Subcutaneous adipose tissue (tissue), 4 donors: ENCODE results near the gene PLA2G1B. TPM values are rescaled to one million over a fixed set of nuclear protein-coding genes. Genes with fewer than 3 reads are reported as not detected.

Experiments
- CTCF ChIP-seq: fragments of 450-650 bp; IDR thresholded peaks from one replicate; pipeline ENCODE4 v1.5.1; 2016; ENCODE audit warnings: low read depth, mild to moderate bottlenecking, control low read depth, antibody characterized with exemption, moderate library complexity
- small RNA-seq: library from RNA; depleted of rRNA; stranded (forward); fragments of <200 nt; gene quantifications from one replicate; pipeline ENCODE3, GENCODE V24; 2016
- total RNA-seq, 4 donors: library from RNA; depleted of rRNA; stranded (reverse); fragments of >200 nt; gene quantifications; one replicate each; pipeline ENCODE4 v1.1.0, GENCODE V29; 2016

The PLA2G1B gene
- total RNA-seq, 4 donors from 2014 or later: not detected

DNA sequence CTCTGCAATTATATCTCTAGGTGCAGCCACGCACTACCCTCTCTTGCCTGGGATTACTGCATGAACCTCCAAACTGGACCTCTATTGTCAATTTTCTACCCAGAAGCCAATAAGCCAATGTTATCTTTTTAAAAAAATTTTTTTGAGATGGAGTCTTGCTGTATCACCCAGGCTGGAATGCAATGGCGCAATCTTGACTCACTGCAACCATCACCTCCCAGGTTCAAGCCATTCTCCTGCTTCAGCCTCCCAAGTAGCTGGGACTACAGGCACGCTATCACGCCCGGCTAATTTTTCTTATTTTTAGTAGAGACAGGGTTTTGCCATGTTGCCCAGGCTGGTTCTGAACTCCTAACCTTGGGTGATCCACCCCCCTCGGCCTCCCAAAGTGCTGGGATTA lies 50.8 kb downstream of the PLA2G1B start:
- TF ChIP-seq CTCF: no peak

Small RNA genes within 50 kb of the gene (small RNA-seq; reads per million reads assigned to genes)
- 1,293 reads per million, percentile 99 among the genes with 10 or more reads in this experiment for gene RNU4-1
- 2,807 reads per million, percentile 100 among the genes with 10 or more reads in this experiment for gene RNU4-2
- gene RNU6-1088P: not detected

Other genes starting within 250 kb of the PLA2G1B start
- 10 to 100 TPM; 17.5 to 28.2 (median 21.9) TPM for gene RAB35, start 211.0 kb downstream of the PLA2G1B start, total RNA-seq
- 10 to 100 TPM; 36.4 to 56.7 (median 41.6) TPM for gene GCN1, start 133.1 kb downstream of the PLA2G1B start, total RNA-seq
- 1,000 to 10,000 TPM; 1,255 to 2,927 (median 2,327) TPM for gene RPLP0, start 126.7 kb downstream of the PLA2G1B start, total RNA-seq
- 10 to 100 TPM; 54.1 to 93.1 (median 65.0) TPM for gene PXN, start 62.0 kb downstream of the PLA2G1B start, total RNA-seq
- gene RNU4-2, start 35.9 kb downstream of the PLA2G1B start, total RNA-seq: under 1 TPM; under 0.01 TPM
- under 1 TPM; under 0.01 TPM for gene RNU4-1, start 34.5 kb downstream of the PLA2G1B start, total RNA-seq
- 1 to 10 TPM in 2 of 4 donors, under 1 TPM in 2; 0.82 to 10.0 (median 1.4) TPM for gene SIRT4, start 25.5 kb downstream of the PLA2G1B start, total RNA-seq
- gene MSI1, start 41.4 kb upstream of the PLA2G1B start, total RNA-seq: not detected
- gene COX6A1, start 110.3 kb upstream of the PLA2G1B start, total RNA-seq: 100 to 1,000 TPM; 514 to 710 (median 569) TPM
- 10 to 100 TPM; 12.6 to 31.8 (median 15.7) TPM for gene TRIAP1, start 118.6 kb upstream of the PLA2G1B start, total RNA-seq
- 10 to 100 TPM; 18.1 to 29.3 (median 25.5) TPM for gene GATC, start 118.7 kb upstream of the PLA2G1B start, total RNA-seq
- 100 to 1,000 TPM in 1 of 4 donors, 10 to 100 TPM in 3; 61.4 to 100 (median 66.0) TPM for gene SRSF9, start 142.0 kb upstream of the PLA2G1B start, total RNA-seq
- 100 to 1,000 TPM in 3 of 4 donors, 10 to 100 TPM in 1; 70.6 to 280 (median 137) TPM for gene DYNLL1, start 168.3 kb upstream of the PLA2G1B start, total RNA-seq
- gene COQ5, start 201.4 kb upstream of the PLA2G1B start, total RNA-seq: 10 to 100 TPM; 29.0 to 33.5 (median 30.5) TPM
- gene RNF10, start 206.6 kb upstream of the PLA2G1B start, total RNA-seq: 100 to 1,000 TPM; 147 to 314 (median 180) TPM